A549 (cell line): ENCODE measurements around the gene CABCOCO1.

Experiments used
- ATOH8 ChIP-seq: fragments of 250-450 bp; sonication (Bioruptor Pico); IDR thresholded peaks from 2 replicates; pipeline ENCODE4 v1.5.0; 2020; ENCODE audit warnings: low read depth, mild to moderate bottlenecking, moderate library complexity
- CHD4 ChIP-seq: fragments of 200-600 bp; sonication (generic); IDR thresholded peaks from 2 replicates; pipeline ENCODE4 v1.6.1; 2016; ENCODE audit warnings: antibody characterized with exemption, mild to moderate bottlenecking, borderline replicate concordance
- CTCF ChIP-seq: fragments of >200 bp; sonication (Bioruptor Twin); formaldehyde crosslinking; IDR thresholded peaks from 3 replicates; pipeline ENCODE4 v1.5.1; 2016
- E2F6 ChIP-seq: IDR thresholded peaks from 2 replicates; pipeline ENCODE4 v1.6.1; 2012; ENCODE audit warnings: low read depth, borderline replicate concordance
- ELK1 ChIP-seq: fragments of 150-350 bp; IDR thresholded peaks from 2 replicates; pipeline ENCODE4 v1.6.1; 2014; ENCODE audit warnings: low read depth, mild to moderate bottlenecking, low read length
- ESRRA ChIP-seq: fragments of 150-350 bp; IDR thresholded peaks from 2 replicates; pipeline ENCODE4 v1.6.1; 2014; ENCODE audit warnings: mild to moderate bottlenecking, low read length, borderline replicate concordance
- FOSL2 ChIP-seq, 2 experiments: fragments of 450-650 bp in 1 of 2; fragments of >200 bp in 1 of 2; sonication (Bioruptor Twin) in 1 of 2; formaldehyde crosslinking; IDR thresholded peaks; 2 replicates each; pipeline versions ENCODE4 v1.5.0 to v1.6.1; 2016 to 2020; ENCODE audit warnings: mild to moderate bottlenecking in 1 of 2, moderate library complexity in 1 of 2
- JUNB ChIP-seq: fragments of >200 bp; sonication (Bioruptor Twin); formaldehyde crosslinking; IDR thresholded peaks from 2 replicates; pipeline ENCODE4 v1.6.1; 2016
- MAFK ChIP-seq: fragments of 450-650 bp; IDR thresholded peaks from 2 replicates; pipeline ENCODE4 v1.6.1; 2014; ENCODE audit not compliant: partially characterized antibody
- MAX ChIP-seq: IDR thresholded peaks from 2 replicates; pipeline ENCODE4 v1.6.1; 2012
- MAZ ChIP-seq: fragments of 150-350 bp; IDR thresholded peaks from 2 replicates; pipeline ENCODE4 v1.6.1; 2014; ENCODE audit warnings: antibody characterized with exemption, low read depth, low read length, borderline replicate concordance
- POLR2A ChIP-seq: IDR thresholded peaks from 2 replicates; pipeline ENCODE4 v1.6.1; 2012; ENCODE audit warnings: mild to moderate bottlenecking, low read length
- RFX5 ChIP-seq: fragments of 450-650 bp; IDR thresholded peaks from 2 replicates; pipeline ENCODE4 v1.7.1; 2014; ENCODE audit warnings: antibody characterized with exemption, mild to moderate bottlenecking, moderate library complexity
- USF2 ChIP-seq: fragments of 450-650 bp; IDR thresholded peaks from 2 replicates; pipeline ENCODE4 v1.6.1; 2014; ENCODE audit warnings: antibody characterized with exemption

- TF ChIP-seq CTCF (no peak), ELK1 (no peak), POLR2A (no peak), MAX (no peak), ESRRA (no peak), CHD4 (no peak), FOSL2 (IDR thresholded peaks at IDR 0.05) (no peak), FOSL2 (CRISPR knock-in tag; IDR thresholded peaks at IDR 0.05) (no peak), JUNB (no peak), ATOH8 (no peak), MAFK (no peak), E2F6 (no peak), RFX5 (no peak), USF2 (no peak), MAZ (no peak)
Observed at GRCh38 chr10:61655335-61655851, 7.3 kb upstream of the CABCOCO1 start.
